CD4-positive, alpha-beta T cell treated with Interleukin-2 at 100 ng/mL for 4 hours (primary cell): Measurements from ENCODE around the gene GYG1.

ENCODE experiments used
- DNase-seq: peaks from one replicate; pipeline ENCODE4 v3.0.0-alpha.2; 2020; ENCODE audit warnings: low spot score

The GYG1 gene

GRCh38 chr3:148991219-148992026 lies at the start of gene GYG1:
Gene GYG1, plus strand, starts transcription at chr3:148991540. Its CDS starts 101 bp downstream, at chr3:148991641.
- DNase-seq: peak; percentile 86

- peak; percentile 70 for DNase-seq
Observed at GRCh38 chr3:148943506-148944205, 47.7 kb upstream of the GYG1 start.

- DNase-seq: no peak
Observed at GRCh38 chr3:148945116-148945515, 46.2 kb upstream of the GYG1 start.

- DNase-seq: no peak
Observed at GRCh38 chr3:148948913-148949657, 42.3 kb upstream of the GYG1 start.

- no peak for DNase-seq
Observed at GRCh38 chr3:148950806-148951205, 40.5 kb upstream of the GYG1 start.

GRCh38 chr3:148951599-148952361 lies 39.6 kb upstream of the GYG1 start:
- no peak for DNase-seq

- no peak for DNase-seq
Observed at GRCh38 chr3:148953094-148953493, 38.2 kb upstream of the GYG1 start.

- no peak for DNase-seq
Observed at GRCh38 chr3:148954981-148955380, 36.4 kb upstream of the GYG1 start.

- peak; percentile 46 for DNase-seq
Observed at GRCh38 chr3:148955544-148956346, 35.6 kb upstream of the GYG1 start.

- no peak for DNase-seq
Observed at GRCh38 chr3:148957586-148957985, 33.8 kb upstream of the GYG1 start.

GRCh38 chr3:148958696-148959095 lies 32.6 kb upstream of the GYG1 start:
- no peak for DNase-seq

- DNase-seq: no peak
Observed at GRCh38 chr3:148962513-148962912, 28.8 kb upstream of the GYG1 start.

- DNase-seq: no peak
Observed at GRCh38 chr3:148964809-148965208, 26.5 kb upstream of the GYG1 start.

- no peak for DNase-seq
Observed at GRCh38 chr3:148968321-148968720, 23.0 kb upstream of the GYG1 start.

GRCh38 chr3:148970271-148970670 lies 21.1 kb upstream of the GYG1 start:
- no peak for DNase-seq

- DNase-seq: no peak
Observed at GRCh38 chr3:148971401-148972163, 19.8 kb upstream of the GYG1 start.

GRCh38 chr3:148974726-148975125 lies 16.6 kb upstream of the GYG1 start:
- DNase-seq: no peak

- DNase-seq: no peak
Observed at GRCh38 chr3:148975248-148975647, 16.1 kb upstream of the GYG1 start.

- no peak for DNase-seq
Observed at GRCh38 chr3:148975696-148976095, 15.6 kb upstream of the GYG1 start.

GRCh38 chr3:148981273-148981672 lies 10.1 kb upstream of the GYG1 start:
- DNase-seq: no peak
